HG03442 (cell line): Measurements from ENCODE around the gene TXNDC5.

ENCODE experiments used
- ATAC-seq: cut with Tn5 transposase; IDR thresholded peaks from one replicate; pipeline ENCODE4 v1.9.1; 2021; ENCODE audit warnings: mild to moderate bottlenecking, moderate library complexity; ENCODE audit not compliant: unreplicated experiment

TXNDC5 gene

GRCh38 chr6:7910654-7911344 is at the start of gene TXNDC5:
TXNDC5 (minus strand) TSS chr6:7910788; CDS start chr6:7910776, 12 bp downstream.
- ATAC-seq: peak; percentile 65

GRCh38 chr6:7960141-7960540 is 49.6 kb upstream of the TXNDC5 start:
- no peak for ATAC-seq

- ATAC-seq: no peak
Observed at GRCh38 chr6:7959453-7959852, 48.9 kb upstream of the TXNDC5 start.

- no peak for ATAC-seq
Observed at GRCh38 chr6:7958464-7958863, 47.9 kb upstream of the TXNDC5 start.

GRCh38 chr6:7956257-7956656 is 45.7 kb upstream of the TXNDC5 start:
- ATAC-seq: no peak

GRCh38 chr6:7954477-7955200 is 44.1 kb upstream of the TXNDC5 start:
- no peak for ATAC-seq

GRCh38 chr6:7953753-7954152 is 43.2 kb upstream of the TXNDC5 start:
- no peak for ATAC-seq

- peak; percentile 28 for ATAC-seq
Observed at GRCh38 chr6:7939864-7940228, 29.3 kb upstream of the TXNDC5 start.

GRCh38 chr6:7939184-7939863 is 28.7 kb upstream of the TXNDC5 start:
- peak; percentile 65 for ATAC-seq

- ATAC-seq: no peak
Observed at GRCh38 chr6:7938562-7939183, 28.1 kb upstream of the TXNDC5 start.

GRCh38 chr6:7933794-7934193 is 23.2 kb upstream of the TXNDC5 start:
- ATAC-seq: peak; percentile 96

- no peak for ATAC-seq
Observed at GRCh38 chr6:7932625-7933024, 22.0 kb upstream of the TXNDC5 start.

- no peak for ATAC-seq
Observed at GRCh38 chr6:7924867-7925266, 14.3 kb upstream of the TXNDC5 start.

GRCh38 chr6:7922596-7922995 is 12.0 kb upstream of the TXNDC5 start:
- no peak for ATAC-seq

- ATAC-seq: no peak
Observed at GRCh38 chr6:7921632-7922092, 11.1 kb upstream of the TXNDC5 start.

- no peak for ATAC-seq
Observed at GRCh38 chr6:7921046-7921445, 10.5 kb upstream of the TXNDC5 start.

GRCh38 chr6:7920425-7920824 is 9.8 kb upstream of the TXNDC5 start:
- ATAC-seq: no peak

- ATAC-seq: no peak
Observed at GRCh38 chr6:7919871-7920270, 9.3 kb upstream of the TXNDC5 start.

GRCh38 chr6:7918403-7918802 is 7.8 kb upstream of the TXNDC5 start:
- ATAC-seq: no peak

GRCh38 chr6:7917729-7918128 is 7.1 kb upstream of the TXNDC5 start:
- ATAC-seq: no peak

GRCh38 chr6:7916959-7917358 is 6.4 kb upstream of the TXNDC5 start:
- ATAC-seq: peak; percentile 79
